M059J (cell line): ENCODE data around the gene FAM47E. TPM values are rescaled to one million over a fixed set of nuclear protein-coding genes. Genes with fewer than 3 reads are reported as not detected.
A peak's percentile ranks its signal among the peaks of the same experiment; 100 is the strongest.
"Not testable (repeated sequence)": the region's sequence is repeated elsewhere in the genome, so short reads cannot be mapped to it uniquely, and the experiment has no call there.

Experiments
- DNase-seq: peaks from one replicate; pipeline ENCODE4 v3.0.0-alpha.2; 2012; ENCODE audit warnings: low read depth
- total RNA-seq: library from RNA; depleted of rRNA; stranded (reverse); fragments of >200 nt; shearing (Covaris generic); gene quantifications from 2 replicates; pipeline ENCODE4 v1.2.3, GENCODE V29; 2014

Gene FAM47E
- total RNA-seq, 1 experiment from 2014 or later, result not detected

- DNase-seq, result no peak
Measured at GRCh38 chr4:76270244-76271175, 19.0 kb downstream of the FAM47E start.

- no peak for DNase-seq
Measured at GRCh38 chr4:76271248-76271647, 19.7 kb downstream of the FAM47E start.

- no peak for DNase-seq
Measured at GRCh38 chr4:76272073-76272472, 20.6 kb downstream of the FAM47E start.

GRCh38 chr4:76272582-76272981, 21.1 kb downstream of the FAM47E start:
- no peak for DNase-seq

GRCh38 chr4:76272999-76273398, 21.5 kb downstream of the FAM47E start:
- DNase-seq, result no peak

GRCh38 chr4:76275486-76276124, 24.1 kb downstream of the FAM47E start:
- DNase-seq, result no peak

- no peak for DNase-seq
Measured at GRCh38 chr4:76276813-76277212, 25.3 kb downstream of the FAM47E start.

- DNase-seq, result no peak
Measured at GRCh38 chr4:76277667-76278066, 26.1 kb downstream of the FAM47E start.

GRCh38 chr4:76278583-76278982, 27.1 kb downstream of the FAM47E start:
- DNase-seq, result no peak

- peak; percentile 11 for DNase-seq
Measured at GRCh38 chr4:76279462-76279861, 27.9 kb downstream of the FAM47E start.

GRCh38 chr4:76280488-76281441, 29.2 kb downstream of the FAM47E start:
- DNase-seq, result no peak

- not testable (repeated sequence) for DNase-seq
Measured at GRCh38 chr4:76281594-76281993, 30.1 kb downstream of the FAM47E start.

GRCh38 chr4:76282941-76283689, 31.6 kb downstream of the FAM47E start:
- DNase-seq, result no peak

GRCh38 chr4:76283900-76284299, 32.4 kb downstream of the FAM47E start:
- DNase-seq, result no peak

- not testable (repeated sequence) for DNase-seq
Measured at GRCh38 chr4:76287811-76288210, 36.3 kb downstream of the FAM47E start.

GRCh38 chr4:76292730-76293129, 41.2 kb downstream of the FAM47E start:
- DNase-seq, result no peak

- DNase-seq, result no peak
Measured at GRCh38 chr4:76293772-76294171, 42.3 kb downstream of the FAM47E start.

GRCh38 chr4:76296286-76296820, 44.8 kb downstream of the FAM47E start:
- DNase-seq, result no peak

- DNase-seq, result no peak
Measured at GRCh38 chr4:76298227-76298626, 46.7 kb downstream of the FAM47E start.

GRCh38 chr4:76300012-76300411, 48.5 kb downstream of the FAM47E start:
- DNase-seq, result no peak
